Pancreas (tissue), 10 donors: ENCODE results near the gene MFN2. TPM values are rescaled to one million over a fixed set of nuclear protein-coding genes. Genes with fewer than 3 reads are reported as not detected.

Experiments used
- ATAC-seq, 4 donors: fragments of 200-7000 bp; cut with Tn5 transposase; one replicate each; pipeline versions ENCODE4 v1.8.0 to v1.9.1; 2020; ENCODE audit warnings: mild to moderate bottlenecking in 4 of 4, moderate library complexity in 4 of 4
- DNase-seq, 6 donors: peaks; one replicate each; pipeline ENCODE4 v3.0.0-alpha.2; 2020
- FAIRE-seq: peaks from 2 replicates; lab custom pipeline; 2012; peaks lifted over from hg19 to GRCh38; lab: Jason Lieb, UNC
- H3K27ac ChIP-seq, 4 donors: fragments of 200-600 bp; sonication (generic); 1 replicate in 3 of 4; 2 replicates in 1 of 4; pipeline versions ENCODE4 v1.5.0 to v1.8.0; 2020
- H3K27me3 ChIP-seq, 4 donors: fragments of 200-600 bp; one replicate each; pipeline ENCODE4 v1.8.0; 2021
- H3K36me3 ChIP-seq, 3 donors: fragments of 200-600 bp; sonication (generic) in 1 of 3; one replicate each; pipeline versions ENCODE4 v1.5.0 to v1.8.0; 2020 to 2021
- H3K4me1 ChIP-seq, 3 donors: fragments of 200-600 bp; one replicate each; pipeline ENCODE4 v1.8.0; 2021
- H3K4me3 ChIP-seq, 4 donors: fragments of 200-600 bp; sonication (generic) in 2 of 4; one replicate each; pipeline versions ENCODE4 v1.5.0 to v1.8.0; 2020 to 2021
- H3K9me3 ChIP-seq, 4 donors: fragments of 200-600 bp; one replicate each; pipeline ENCODE4 v1.8.0; 2021
- WGBS, 2 donors: extraction: QIAGEN DNeasy Blood & Tissue Kit; methylation state at CpG; one replicate each; pipeline ENCODE4 v1.1.7; 2013; 5-methylcytosine and 5-hydroxymethylcytosine counted together
- intact Hi-C, 3 donors: fragments of 100-400 bp; cut with DNase I; formaldehyde crosslinking; loops; one replicate each; pipeline versions ENCODE4 v1.11.1 to v1.14.2; 2022
- polyA plus RNA-seq, 2 donors: library from polyadenylated mRNA; stranded (reverse); fragments of 200-250 nt; gene quantifications; one replicate each; pipeline ENCODE4 v1.2.3, GENCODE V29; 2013
- total RNA-seq, 6 donors: library from RNA; stranded (reverse); fragmentation: NEBNext Ultra II Directional in 4 of 6; extraction: Animal tissue kit (Norgen Biotek cat#: 25700) in 4 of 6; gene quantifications; one replicate each; pipeline versions ENCODE4 v1.2.1 to v1.2.4, GENCODE V29; 2021 to 2023
- TF ChIP-seq, protein P1 (sequence below), 4 donors: fragments of 200-600 bp; sonication (generic) in 3 of 4; IDR thresholded peaks; one replicate each; pipeline versions ENCODE4 v1.5.0 to v1.8.0; 2021; ENCODE audit warnings: antibody characterized with exemption in 4 of 4
- donor health status: healthy with polysubstance abuse.
- donor health status: DM: no; HTN: no; CAD: no; lungs with moderate emphysema.
- donor health status: DM: no; HTN: no; CAD: no.
- donor health status: control.
- donor health status: control.
- donor health status: Bipolar disorder and iron deficiency.
- donor health status: DM: yes; HTN: yes; CAD: no.
- donor health status: DM: no; HTN: no; CAD: no.
- donor health status: DM: no; HTN: no; CAD: no.
- donor health status: DM: yes; HTN: yes; CAD: no.

MFN2 gene
- 10 to 100 TPM; 20.4 to 34.4 (median 26.0) TPM for total RNA-seq
- polyA plus RNA-seq, result 10 to 100 TPM; 13.7 to 21.7 TPM

DNA sequence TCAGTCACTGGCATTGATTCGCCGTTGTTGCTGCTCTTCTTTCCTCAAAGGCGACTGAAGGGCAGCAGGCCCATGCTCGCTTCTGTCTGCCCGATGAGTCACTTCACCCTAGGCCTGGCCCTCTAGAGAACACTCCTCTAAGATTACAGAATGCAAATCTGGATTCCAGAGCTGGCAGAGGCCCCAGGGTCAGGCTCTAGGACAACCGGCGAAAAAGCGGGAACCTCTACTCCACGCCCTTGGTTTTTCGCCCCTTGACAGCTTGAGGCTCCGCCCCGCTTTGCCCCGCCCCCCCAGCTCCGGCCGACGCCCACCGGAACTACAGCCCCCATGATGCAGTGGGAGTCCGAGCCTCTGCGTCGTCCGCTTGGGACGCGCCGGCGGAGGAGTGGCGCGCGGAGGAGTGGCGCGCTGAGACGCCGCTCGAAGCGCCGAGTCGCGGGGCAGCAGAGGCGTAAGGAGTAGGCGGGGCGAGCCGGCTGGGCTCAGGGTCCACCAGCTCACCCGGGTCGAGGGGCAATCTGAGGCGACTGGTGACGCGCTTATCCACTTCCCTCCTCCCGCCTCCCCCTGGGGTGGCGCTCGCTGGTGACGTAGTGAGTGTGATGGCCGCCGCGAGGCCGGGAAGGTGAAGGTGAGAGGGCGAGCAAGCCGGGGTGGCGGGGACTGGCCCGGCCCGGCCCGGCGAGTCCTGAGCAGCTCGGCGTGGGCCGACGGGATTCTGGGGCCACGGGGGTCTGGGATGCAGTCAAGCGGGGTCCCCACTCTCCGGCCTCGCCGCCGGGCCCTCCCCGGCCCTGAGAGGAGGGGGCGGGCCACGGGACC is at the start of gene MFN2:
MFN2 (plus strand) TSS at position 594 of the 825 bp plus-strand sequence. CDS start 8,725 bp downstream, outside the sequence.
- Histone ChIP-seq H3K9me3 (no peaks in the 10 kb centered on the region), H3K4me3 (peak within 1 kb of the TSS; percentile 85 to 98 (median 94)), H3K27ac (peak within 1 kb of the TSS; percentile 88 to 95 (median 92)), H3K27me3 (no peaks in the 10 kb centered on the region), H3K4me1 (peaks cover 4 to 26% (median 6%) of the 10 kb centered on the region in 3 donors), H3K36me3 (no peaks in the 10 kb centered on the region)
- intact Hi-C loops, result loop anchor here in 1 of 3 donors (10.0 kb wide), 1 partner anchor 145 kb away; no protein-coding TSS in a partner anchor
- DNase-seq (peak; percentile 94 to 98 (median 97)), FAIRE-seq (peak; percentile 41), ATAC-seq (peak; percentile 93 to 97 (median 94))
- 0 to 1% methylated on average over 69 to 74 of the region's 74 CpGs for WGBS, 2 donors
- TF ChIP-seq, protein P1, sequence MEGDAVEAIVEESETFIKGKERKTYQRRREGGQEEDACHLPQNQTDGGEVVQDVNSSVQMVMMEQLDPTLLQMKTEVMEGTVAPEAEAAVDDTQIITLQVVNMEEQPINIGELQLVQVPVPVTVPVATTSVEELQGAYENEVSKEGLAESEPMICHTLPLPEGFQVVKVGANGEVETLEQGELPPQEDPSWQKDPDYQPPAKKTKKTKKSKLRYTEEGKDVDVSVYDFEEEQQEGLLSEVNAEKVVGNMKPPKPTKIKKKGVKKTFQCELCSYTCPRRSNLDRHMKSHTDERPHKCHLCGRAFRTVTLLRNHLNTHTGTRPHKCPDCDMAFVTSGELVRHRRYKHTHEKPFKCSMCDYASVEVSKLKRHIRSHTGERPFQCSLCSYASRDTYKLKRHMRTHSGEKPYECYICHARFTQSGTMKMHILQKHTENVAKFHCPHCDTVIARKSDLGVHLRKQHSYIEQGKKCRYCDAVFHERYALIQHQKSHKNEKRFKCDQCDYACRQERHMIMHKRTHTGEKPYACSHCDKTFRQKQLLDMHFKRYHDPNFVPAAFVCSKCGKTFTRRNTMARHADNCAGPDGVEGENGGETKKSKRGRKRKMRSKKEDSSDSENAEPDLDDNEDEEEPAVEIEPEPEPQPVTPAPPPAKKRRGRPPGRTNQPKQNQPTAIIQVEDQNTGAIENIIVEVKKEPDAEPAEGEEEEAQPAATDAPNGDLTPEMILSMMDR (IDR thresholded peaks at IDR 0.05), result no peak

GRCh38 chr1:11930571-11931445 is 49.4 kb upstream of the MFN2 start:
- Histone ChIP-seq H3K4me3 (no peak overlapping the region), H3K4me1 (peaks cover 12 to 36% (median 18%) of the 10 kb centered on the region in 3 donors), H3K27me3 (no peaks in the 10 kb centered on the region), H3K9me3 (no peaks in the 10 kb centered on the region), H3K36me3 (no peaks in the 10 kb centered on the region), H3K27ac (peak overlapping the region in 3 of 4 donors; percentile 22 to 61 (median 51))
- DNase-seq (peak in 5 of 6 donors; percentile 69 to 88 (median 84)), ATAC-seq (peak; percentile 29 to 42 (median 32)), FAIRE-seq (no peak)
- intact Hi-C loops, result no loop called here
- TF ChIP-seq, protein P1 (IDR thresholded peaks at IDR 0.05), result no peak
- 56 to 73% methylated on average over 7 of the region's 7 CpGs for WGBS, 2 donors

GRCh38 chr1:11931845-11932244 is 48.4 kb upstream of the MFN2 start:
- Histone ChIP-seq H3K4me3 (no peak overlapping the region), H3K27me3 (no peaks in the 10 kb centered on the region), H3K36me3 (no peaks in the 10 kb centered on the region), H3K9me3 (no peaks in the 10 kb centered on the region), H3K4me1 (peaks cover 12 to 35% (median 18%) of the 10 kb centered on the region in 3 donors), H3K27ac (peak overlapping the region in 1 of 4 donors; percentile 51)
- no peak for DNase-seq
- WGBS, 2 donors, result 87 to 94% methylated on average over 10 of the region's 10 CpGs
- ATAC-seq, result no peak
- FAIRE-seq, result no peak
- TF ChIP-seq, protein P1 (IDR thresholded peaks at IDR 0.05), result no peak
- intact Hi-C loops, result no loop called here

DNA sequence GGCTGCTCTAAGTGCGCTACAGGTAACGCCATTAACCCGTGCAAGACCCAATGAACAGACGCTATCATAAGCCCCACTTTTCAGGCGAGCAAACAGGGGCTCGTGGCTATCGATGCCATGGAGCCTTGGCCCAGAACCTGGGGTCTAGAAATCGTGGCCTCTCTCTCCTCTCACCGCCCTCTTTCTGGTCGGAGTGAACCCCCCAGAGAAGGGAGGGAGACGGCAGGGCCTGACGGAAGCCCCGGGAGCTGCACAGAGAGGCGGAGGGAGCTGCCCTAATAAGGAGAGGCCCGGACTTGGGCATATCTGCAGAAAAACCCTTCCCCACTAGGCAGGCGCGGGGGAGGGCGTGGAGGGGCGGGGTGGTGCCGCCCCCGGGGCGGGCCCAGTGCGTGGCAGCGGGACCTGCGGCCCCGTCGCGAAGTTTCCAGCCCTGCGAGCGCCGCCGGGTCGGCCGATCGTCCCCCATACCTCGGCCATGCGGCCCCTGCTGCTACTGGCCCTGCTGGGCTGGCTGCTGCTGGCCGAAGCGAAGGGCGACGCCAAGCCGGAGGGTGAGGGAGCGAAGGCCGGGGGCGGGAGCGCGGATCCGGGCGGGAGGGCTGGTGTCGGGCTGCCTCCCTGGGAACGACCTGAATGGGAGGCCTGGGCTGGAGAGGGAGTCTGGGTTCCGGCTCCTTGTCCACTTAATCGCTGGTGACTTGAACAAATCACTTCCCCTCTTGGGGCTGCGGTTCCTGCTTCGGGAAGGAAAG is 45.8 kb upstream of the MFN2 start, which contains the start of gene PLOD1:
PLOD1 (plus strand) TSS at position 416 of the 755 bp plus-strand sequence; CDS start at position 479, 63 bp downstream.
- Histone ChIP-seq H3K4me3 (peak within 1 kb of the TSS; percentile 40 to 65 (median 56)), H3K9me3 (no peaks in the 10 kb centered on the region), H3K27ac (peak within 1 kb of the TSS; percentile 58 to 79 (median 72)), H3K4me1 (peaks cover 12 to 31% (median 18%) of the 10 kb centered on the region in 3 donors), H3K36me3 (no peaks in the 10 kb centered on the region), H3K27me3 (no peaks in the 10 kb centered on the region)
- ATAC-seq (peak; percentile 91 to 96 (median 95)), DNase-seq (peak; percentile 87 to 94 (median 91)), FAIRE-seq (no peak)
- WGBS, 2 donors, result 0 to 1% methylated on average over 48 to 55 of the region's 55 CpGs
- intact Hi-C loops, result no loop called here
- TF ChIP-seq, protein P1 (IDR thresholded peaks at IDR 0.05), result no peak
